HG03432 (cell line): ENCODE results near the gene NT5DC4.

Experiments
- ATAC-seq: cut with Tn5 transposase; IDR thresholded peaks from one replicate; pipeline ENCODE4 v1.9.1; 2021; ENCODE audit warnings: mild to moderate bottlenecking, moderate library complexity; ENCODE audit not compliant: unreplicated experiment

NT5DC4 gene

GRCh38 chr2:112720785-112721184 lies at the start of gene NT5DC4:
TSS of gene NT5DC4 (plus strand) at chr2:112721020. CDS start at chr2:112721080, 60 bp downstream.
- no peak for ATAC-seq

- ATAC-seq: no peak
Observed at GRCh38 chr2:112671801-112672200, 49.0 kb upstream of the NT5DC4 start.

GRCh38 chr2:112673008-112673407 lies 47.8 kb upstream of the NT5DC4 start:
- no peak for ATAC-seq

GRCh38 chr2:112674229-112674628 lies 46.6 kb upstream of the NT5DC4 start:
- no peak for ATAC-seq

- no peak for ATAC-seq
Observed at GRCh38 chr2:112679484-112679883, 41.3 kb upstream of the NT5DC4 start.

- ATAC-seq: no peak
Observed at GRCh38 chr2:112680666-112681101, 40.1 kb upstream of the NT5DC4 start.

GRCh38 chr2:112682101-112682500 lies 38.7 kb upstream of the NT5DC4 start:
- no peak for ATAC-seq

GRCh38 chr2:112683550-112684414 lies 37.0 kb upstream of the NT5DC4 start:
- ATAC-seq: no peak

- ATAC-seq: no peak
Observed at GRCh38 chr2:112684415-112684775, 36.4 kb upstream of the NT5DC4 start.

GRCh38 chr2:112685271-112685884 lies 35.4 kb upstream of the NT5DC4 start:
- ATAC-seq: no peak

- no peak for ATAC-seq
Observed at GRCh38 chr2:112686348-112687217, 34.2 kb upstream of the NT5DC4 start.

GRCh38 chr2:112687522-112687921 lies 33.3 kb upstream of the NT5DC4 start:
- ATAC-seq: no peak

- ATAC-seq: no peak
Observed at GRCh38 chr2:112688086-112688880, 32.5 kb upstream of the NT5DC4 start.

GRCh38 chr2:112690853-112691401 lies 29.9 kb upstream of the NT5DC4 start:
- peak; percentile 50 for ATAC-seq

GRCh38 chr2:112691881-112692281 lies 28.9 kb upstream of the NT5DC4 start:
- no peak for ATAC-seq

- peak; percentile 93 for ATAC-seq
Observed at GRCh38 chr2:112692495-112692911, 28.3 kb upstream of the NT5DC4 start.

- ATAC-seq: no peak
Observed at GRCh38 chr2:112692918-112693317, 27.9 kb upstream of the NT5DC4 start.

- no peak for ATAC-seq
Observed at GRCh38 chr2:112693596-112693995, 27.2 kb upstream of the NT5DC4 start.

GRCh38 chr2:112694182-112694581 lies 26.6 kb upstream of the NT5DC4 start:
- ATAC-seq: no peak

- ATAC-seq: no peak
Observed at GRCh38 chr2:112698834-112699515, 21.8 kb upstream of the NT5DC4 start.
